Psoas muscle (tissue), 8 donors: ENCODE data around the gene HLA-DPB1. TPM values are rescaled to one million over a fixed set of nuclear protein-coding genes. Genes with fewer than 3 reads are reported as not detected.

Source experiments
- ATAC-seq, 4 donors: fragments of 200-7000 bp; cut with Tn5 transposase; one replicate each; pipeline ENCODE4 v1.9.1; 2020; ENCODE audit warnings: moderate library complexity in 3 of 4, mild to moderate bottlenecking in 2 of 4
- DNase-seq, 2 donors: peaks; one replicate each; pipeline ENCODE4 v3.0.0-alpha.2; 2020
- H3K27ac ChIP-seq: fragments of 200-600 bp; one replicate; pipeline ENCODE4 v1.8.0; 2022
- H3K27me3 ChIP-seq, 3 donors: fragments of 200-600 bp in 1 of 3; one replicate each; pipeline versions ENCODE4 v1.6.1 to v1.8.0; 2013 to 2022; ENCODE audit warnings: low read length in 2 of 3, mild to moderate bottlenecking in 2 of 3, moderate library complexity in 1 of 3; ENCODE audit not compliant: insufficient read depth in 3 of 3
- H3K36me3 ChIP-seq, 2 donors: fragments of 200-600 bp in 1 of 2; one replicate each; pipeline versions ENCODE4 v1.6.1 to v1.8.0; 2013 to 2022; ENCODE audit warnings: low read depth in 1 of 2, mild to moderate bottlenecking in 1 of 2, moderate library complexity in 1 of 2; ENCODE audit not compliant: insufficient read depth in 1 of 2
- H3K4me1 ChIP-seq: fragments of 200-600 bp; one replicate; pipeline ENCODE4 v1.8.0; 2022
- H3K4me3 ChIP-seq: fragments of 200-600 bp; one replicate; pipeline ENCODE4 v1.8.0; 2022; ENCODE audit warnings: mild to moderate bottlenecking
- H3K9me3 ChIP-seq: fragments of 200-600 bp; one replicate; pipeline ENCODE4 v1.8.0; 2022
- WGBS, 3 donors: extraction: QIAGEN DNeasy Blood & Tissue Kit; methylation state at CpG; one replicate each; pipeline versions ENCODE4 v1.1.6 to v1.1.7; 2013; 5-methylcytosine and 5-hydroxymethylcytosine counted together
- intact Hi-C, 2 donors: fragments of 100-400 bp; cut with DNase I; formaldehyde crosslinking; loops; one replicate each; pipeline versions ENCODE4 v1.11.0 to v1.14.2; 2022
- polyA plus RNA-seq, 3 donors: library from polyadenylated mRNA; stranded (reverse); fragments of 200-250 nt; gene quantifications; one replicate each; pipeline ENCODE4 v1.2.3, GENCODE V29; 2013
- total RNA-seq, 4 donors: library from RNA; stranded (reverse); fragmentation: NEBNext Ultra II Directional in 2 of 4; extraction: Animal tissue kit (Norgen Biotek cat#: 25700) in 2 of 4; gene quantifications; one replicate each; pipeline versions ENCODE4 v1.2.1 to v1.2.4, GENCODE V29; 2021 to 2023
- TF ChIP-seq, protein P1 (sequence below): fragments of 200-600 bp; IDR thresholded peaks from one replicate; pipeline ENCODE4 v1.8.0; 2022; ENCODE audit warnings: antibody characterized with exemption
- donor health status: healthy with polysubstance abuse.
- donor health status: DM: no; HTN: no; CAD: no; lungs with moderate emphysema.
- donor health status: Bipolar disorder and iron deficiency.
- donor health status: healthy.
- donor health status: DM: yes; HTN: yes; CAD: no.
- donor health status: DM: no; HTN: no; CAD: no.
- donor health status: DM: no; HTN: no; CAD: no.
- donor health status: DM: yes; HTN: yes; CAD: no.

HLA-DPB1 gene
- total and polyA plus RNA-seq, 7 donors, result 11.0 to 33.2 (median 17.0) TPM

DNA sequence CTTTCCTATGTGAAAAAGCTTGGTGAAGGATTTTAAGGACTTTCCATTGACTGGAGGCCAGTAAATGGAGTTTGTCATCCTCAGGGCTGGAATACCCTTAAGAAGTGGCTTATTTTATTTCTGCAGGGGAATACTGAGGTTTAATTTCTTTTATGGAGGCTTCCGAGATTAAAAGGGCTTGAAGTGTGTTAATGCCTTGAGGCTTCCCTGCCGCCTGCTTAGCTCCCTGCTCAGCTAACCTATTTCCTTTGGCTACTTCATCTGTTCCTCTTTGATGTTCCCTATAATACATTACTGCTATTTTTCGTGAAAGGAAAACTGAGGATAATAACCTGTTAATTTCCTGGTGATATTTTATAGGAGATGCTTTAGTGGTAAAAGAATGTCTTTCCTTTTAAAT is 44.2 kb downstream of the HLA-DPB1 start:
- Histone ChIP-seq H3K27me3 (peaks cover 0 to 34% (median 8%) of the 10 kb centered on the region in 3 donors), H3K4me3 (no peak overlapping the region), H3K4me1 (no peaks in the 10 kb centered on the region), H3K27ac (no peak overlapping the region), H3K36me3 (no peaks in the 10 kb centered on the region), H3K9me3 (no peaks in the 10 kb centered on the region)
- ATAC-seq (no peak), DNase-seq (no peak)
- TF ChIP-seq, protein P1, sequence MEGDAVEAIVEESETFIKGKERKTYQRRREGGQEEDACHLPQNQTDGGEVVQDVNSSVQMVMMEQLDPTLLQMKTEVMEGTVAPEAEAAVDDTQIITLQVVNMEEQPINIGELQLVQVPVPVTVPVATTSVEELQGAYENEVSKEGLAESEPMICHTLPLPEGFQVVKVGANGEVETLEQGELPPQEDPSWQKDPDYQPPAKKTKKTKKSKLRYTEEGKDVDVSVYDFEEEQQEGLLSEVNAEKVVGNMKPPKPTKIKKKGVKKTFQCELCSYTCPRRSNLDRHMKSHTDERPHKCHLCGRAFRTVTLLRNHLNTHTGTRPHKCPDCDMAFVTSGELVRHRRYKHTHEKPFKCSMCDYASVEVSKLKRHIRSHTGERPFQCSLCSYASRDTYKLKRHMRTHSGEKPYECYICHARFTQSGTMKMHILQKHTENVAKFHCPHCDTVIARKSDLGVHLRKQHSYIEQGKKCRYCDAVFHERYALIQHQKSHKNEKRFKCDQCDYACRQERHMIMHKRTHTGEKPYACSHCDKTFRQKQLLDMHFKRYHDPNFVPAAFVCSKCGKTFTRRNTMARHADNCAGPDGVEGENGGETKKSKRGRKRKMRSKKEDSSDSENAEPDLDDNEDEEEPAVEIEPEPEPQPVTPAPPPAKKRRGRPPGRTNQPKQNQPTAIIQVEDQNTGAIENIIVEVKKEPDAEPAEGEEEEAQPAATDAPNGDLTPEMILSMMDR, result no peak
- 49 to 56% (median 56%) methylated on average over 3 of the region's 3 CpGs for WGBS, 3 donors
- intact Hi-C loops, result no loop called here

DNA sequence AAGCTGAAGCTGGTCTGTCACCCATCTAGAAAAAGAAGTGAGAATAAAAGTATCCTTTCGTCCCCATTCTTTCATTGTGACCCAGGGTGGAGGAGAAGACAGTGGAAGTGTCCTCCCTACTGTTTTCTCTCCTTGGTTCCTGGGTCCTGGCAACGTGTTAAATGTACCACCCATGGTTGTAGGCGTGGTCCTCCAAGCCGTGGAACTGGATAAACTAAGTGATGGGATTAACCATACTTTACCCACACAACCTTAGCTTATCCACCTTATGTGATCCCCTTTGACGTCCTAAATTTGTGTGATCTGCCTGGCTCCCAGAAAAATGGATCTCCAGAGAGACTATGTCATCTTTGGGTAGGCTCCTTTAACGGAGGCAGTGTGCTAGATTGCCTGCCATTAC is 47.4 kb downstream of the HLA-DPB1 start:
- Histone ChIP-seq H3K27me3 (peaks cover 0 to 3% (median 0%) of the 10 kb centered on the region in 3 donors), H3K27ac (no peak overlapping the region), H3K4me1 (no peaks in the 10 kb centered on the region), H3K4me3 (no peak overlapping the region), H3K9me3 (no peaks in the 10 kb centered on the region), H3K36me3 (no peaks in the 10 kb centered on the region)
- intact Hi-C loops, result no loop called here
- TF ChIP-seq, protein P1, result no peak
- WGBS, 3 donors, result 72 to 73% (median 73%) methylated on average over 6 of the region's 6 CpGs
- ATAC-seq, result no peak
- no peak for DNase-seq

DNA sequence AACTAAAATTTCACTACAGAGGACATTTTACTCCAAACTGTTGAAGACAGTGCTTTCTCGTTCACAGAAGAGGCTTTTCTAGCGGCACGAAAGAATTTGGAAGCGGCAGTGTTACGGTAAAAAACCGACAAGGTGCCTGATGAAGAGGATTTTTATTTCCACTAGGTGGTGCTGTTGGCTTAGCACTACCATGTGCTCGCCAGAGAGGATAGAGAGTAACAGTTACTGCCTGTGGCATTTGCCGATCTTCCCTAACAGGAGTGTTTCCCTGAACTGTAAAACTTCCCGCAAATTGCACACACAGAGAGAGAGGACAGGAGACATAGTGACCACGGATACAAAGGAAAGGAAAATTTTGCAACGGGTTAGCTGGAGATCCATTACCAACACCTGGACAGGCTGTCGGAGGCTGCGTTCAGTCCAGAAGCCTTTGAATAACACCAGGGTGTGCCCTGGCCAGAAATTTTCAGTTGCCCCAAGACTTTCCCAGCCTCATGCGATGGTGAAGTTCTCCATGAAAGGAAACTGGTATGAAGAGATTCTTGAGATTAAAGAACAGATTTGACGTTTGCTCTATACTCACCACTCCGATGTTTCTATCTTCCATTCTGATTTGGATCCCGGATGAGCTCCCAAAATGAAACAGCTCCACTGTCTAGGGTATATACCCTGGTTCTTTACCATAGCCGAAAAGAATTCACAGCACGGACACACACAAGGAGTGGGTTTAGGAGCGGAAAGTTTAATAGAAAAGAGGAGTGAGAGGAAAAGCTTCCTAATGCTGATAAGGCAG is 48.1 kb downstream of the HLA-DPB1 start:
- no peak overlapping the region for H3K4me3 ChIP-seq
- intact Hi-C loops, result no loop called here
- no peaks in the 10 kb centered on the region for H3K36me3 ChIP-seq
- ATAC-seq, result no peak
- DNase-seq, result no peak
- TF ChIP-seq, protein P1, result peak; percentile 36
- no peaks in the 10 kb centered on the region for H3K27me3 ChIP-seq
- no peaks in the 10 kb centered on the region for H3K4me1 ChIP-seq
- 65 to 88% (median 84%) methylated on average over 20 of the region's 20 CpGs for WGBS, 3 donors
- no peaks in the 10 kb centered on the region for H3K9me3 ChIP-seq
- H3K27ac ChIP-seq, result no peak overlapping the region

DNA sequence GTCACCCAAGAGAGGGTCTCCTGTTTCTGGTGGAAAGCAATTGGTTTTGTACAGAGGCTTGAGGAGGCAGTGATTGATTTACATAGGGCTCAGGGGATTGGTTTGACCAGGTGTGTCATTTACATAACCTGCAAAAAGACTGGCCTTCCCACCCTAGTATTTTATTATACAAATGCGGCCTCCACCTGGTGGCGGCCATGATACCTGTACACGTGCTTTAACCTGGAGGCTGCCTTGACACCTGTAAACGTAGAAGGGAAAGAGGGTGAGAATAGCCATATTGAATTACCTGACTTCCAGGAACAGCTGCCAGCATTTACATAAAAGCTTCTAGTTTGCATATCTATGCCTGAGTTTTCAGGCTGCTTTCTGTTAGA is 48.7 kb downstream of the HLA-DPB1 start:
- no peak for DNase-seq
- ATAC-seq, result no peak
- Histone ChIP-seq H3K36me3 (no peaks in the 10 kb centered on the region), H3K9me3 (no peaks in the 10 kb centered on the region), H3K4me1 (no peaks in the 10 kb centered on the region), H3K27me3 (no peaks in the 10 kb centered on the region), H3K4me3 (no peak overlapping the region), H3K27ac (no peak overlapping the region)
- 57 to 82% (median 77%) methylated on average over 4 of the region's 4 CpGs for WGBS, 3 donors
- intact Hi-C loops, result no loop called here
- TF ChIP-seq, protein P1, result no peak

DNA sequence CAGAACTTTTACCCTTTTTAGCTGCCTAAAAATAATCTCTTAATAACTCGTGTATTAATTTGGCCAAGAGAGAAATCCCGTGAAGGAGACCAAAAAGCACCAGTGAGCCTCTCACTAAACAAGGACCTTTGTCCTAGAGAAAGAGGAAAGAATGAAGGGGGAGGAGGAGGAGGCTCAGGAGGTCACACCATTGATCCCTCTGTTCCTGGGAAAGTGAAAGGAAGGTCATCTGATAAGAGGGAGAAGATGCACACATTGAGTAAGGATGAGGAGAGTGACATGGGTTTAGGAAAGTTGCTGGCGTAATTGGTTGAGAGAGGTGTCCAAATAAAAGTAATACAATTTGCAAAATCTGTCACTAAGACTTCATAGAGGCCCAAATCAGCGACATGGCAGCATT is 49.2 kb downstream of the HLA-DPB1 start:
- ATAC-seq, result no peak
- 69 to 70% (median 69%) methylated on average over 4 of the region's 4 CpGs for WGBS, 3 donors

More for the DNA sequence above, 49.2 kb downstream of the HLA-DPB1 start:
- H3K27ac ChIP-seq, result no peak overlapping the region
- intact Hi-C loops, result no loop called here
- H3K36me3 ChIP-seq, result no peaks in the 10 kb centered on the region
- no peaks in the 10 kb centered on the region for H3K4me1 ChIP-seq
- TF ChIP-seq, protein P1, result no peak
- H3K4me3 ChIP-seq, result no peak overlapping the region
- H3K27me3 ChIP-seq, result no peaks in the 10 kb centered on the region
- H3K9me3 ChIP-seq, result no peaks in the 10 kb centered on the region
- DNase-seq, result no peak
